Head of caudate nucleus (tissue), 42 donors: ENCODE data around the gene GOPC.

Source experiments
- DNase-seq, 42 donors: peaks; one replicate each; pipeline versions ENCODE4 v3.0.0 to v3.0.0-alpha.2; 2020 to 2021; ENCODE audit warnings: mixed read lengths in 7 of 42
- intact Hi-C: fragments of 100-400 bp; cut with DNase I; formaldehyde crosslinking; loops from one replicate; pipeline ENCODE4 v1.15.0; 2022

The GOPC gene

GRCh38 chr6:117600008-117600743 lies 2.1 kb downstream of the GOPC start:
- DNase-seq = no peak
- intact Hi-C loops = loop anchor here (10.0 kb wide), 3 partner anchors 45 to 255 kb away; no protein-coding TSS in a partner anchor

DNA sequence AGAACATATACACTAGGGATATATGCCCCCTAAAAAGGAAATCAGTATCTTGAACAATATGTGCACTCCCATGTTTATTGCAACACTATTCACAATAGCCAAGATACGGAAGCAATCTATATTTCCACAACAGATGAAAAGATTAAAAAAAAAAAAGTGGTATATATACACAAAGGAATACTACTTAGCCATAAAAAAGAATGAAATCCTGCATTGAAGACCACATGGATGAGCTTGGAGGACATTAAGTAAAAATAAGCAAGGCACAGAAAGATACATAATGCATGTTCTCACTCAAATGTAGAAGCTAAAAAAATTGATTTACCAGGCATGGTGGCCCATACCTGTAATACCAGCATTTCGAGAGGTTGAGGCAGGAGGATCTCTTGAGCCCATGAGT lies 4.6 kb downstream of the GOPC start:
- intact Hi-C loops = no loop called here
- no peak for DNase-seq

- intact Hi-C loops = no loop called here
- no peak for DNase-seq
These were observed 7.0 kb downstream of the GOPC start for GRCh38 chr6:117595099-117595923.

DNA sequence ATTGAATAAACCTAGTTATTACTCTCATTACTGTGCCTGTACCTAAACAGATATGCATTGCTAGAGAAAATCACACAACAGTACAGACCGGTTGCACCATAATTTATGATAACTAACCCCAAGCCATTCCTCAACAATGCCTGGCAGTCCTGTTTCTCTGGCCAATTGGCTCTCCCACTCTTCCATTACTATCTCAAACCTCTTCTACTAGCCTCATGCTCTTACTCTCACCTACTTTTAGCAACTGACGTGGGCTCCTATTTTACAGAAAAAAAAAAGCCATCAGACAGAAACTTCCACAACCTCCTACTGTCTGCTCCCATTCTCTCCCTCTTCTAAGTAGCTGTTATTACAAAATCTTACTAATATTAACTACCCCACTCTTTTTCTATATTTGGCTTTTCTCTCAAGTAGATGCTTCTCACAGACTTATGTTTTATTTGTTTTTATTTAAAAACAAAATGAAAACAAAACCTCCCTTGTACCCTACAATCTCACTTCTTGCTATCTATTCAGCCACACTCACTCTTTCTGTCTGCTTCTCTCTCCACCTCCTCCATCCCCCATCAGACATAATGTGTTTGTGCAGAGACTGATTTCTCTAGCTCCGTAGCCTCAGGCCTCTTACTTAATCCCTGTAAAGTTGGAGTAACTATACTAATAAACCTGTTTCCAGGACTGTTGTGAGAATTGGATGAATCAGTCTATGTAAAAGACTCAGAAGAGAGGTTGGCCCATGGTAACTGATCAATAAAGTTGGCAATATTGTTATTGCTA lies 9.1 kb downstream of the GOPC start:
- intact Hi-C loops = no loop called here

GRCh38 chr6:117591405-117591804 lies 10.9 kb downstream of the GOPC start:
- intact Hi-C loops = no loop called here
- DNase-seq = no peak

More for the DNA sequence above, 9.1 kb downstream of the GOPC start:
- peak in 1 of 42 donors; percentile 7 for DNase-seq

GRCh38 chr6:117590447-117590846 lies 11.9 kb downstream of the GOPC start:
- intact Hi-C loops = no loop called here
- no peak for DNase-seq

DNA sequence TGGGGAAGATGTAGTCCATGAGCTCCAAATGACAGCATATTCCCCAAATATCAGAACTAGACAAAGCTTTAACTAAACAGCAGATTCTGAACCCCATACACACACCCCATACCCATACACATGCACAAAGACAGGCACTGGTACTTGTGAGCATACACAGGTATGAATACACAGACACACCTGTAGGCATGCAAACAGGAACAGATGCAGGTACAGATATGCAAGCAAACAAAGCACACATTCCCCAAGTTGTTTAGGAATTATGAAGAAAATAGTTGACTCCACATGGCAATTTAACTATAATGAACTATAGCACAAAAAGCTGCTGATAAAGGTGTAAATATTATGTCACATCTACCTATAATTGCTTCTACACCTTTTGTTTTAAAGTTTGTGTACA lies 16.7 kb downstream of the GOPC start:
- intact Hi-C loops = no loop called here
- no peak for DNase-seq

GRCh38 chr6:117574198-117574597 lies 28.1 kb downstream of the GOPC start:
- DNase-seq = no peak
- intact Hi-C loops = no loop called here

DNA sequence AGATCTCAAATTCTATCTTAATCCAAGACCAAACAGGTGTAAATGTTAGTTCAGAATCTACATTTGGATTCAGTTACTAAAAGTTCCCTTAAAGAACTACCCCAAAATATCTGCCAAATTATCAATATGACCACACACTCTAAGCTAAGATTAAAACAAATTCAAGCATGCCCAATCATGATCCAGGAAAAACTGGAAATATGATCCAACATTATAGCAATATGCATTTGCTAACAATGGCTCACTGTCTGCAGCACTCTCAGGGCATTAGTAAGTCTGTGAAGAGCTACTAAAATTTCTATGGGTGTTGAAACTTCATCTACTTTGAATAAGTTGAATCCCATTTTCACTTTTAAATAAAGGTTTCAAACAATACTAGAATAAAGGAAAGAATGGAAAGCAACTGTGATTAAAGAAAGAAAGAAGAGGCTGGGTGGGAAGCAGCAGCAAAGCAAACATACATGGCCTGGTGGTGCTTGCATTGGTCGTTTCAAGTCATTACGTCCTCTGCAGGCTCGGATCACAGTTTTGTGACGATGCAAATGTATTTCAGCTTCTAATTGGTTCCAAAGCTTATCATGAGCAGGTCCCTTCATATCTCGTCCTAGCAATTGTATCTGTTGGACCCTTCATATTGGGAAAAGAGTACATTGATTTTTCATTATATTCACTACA lies 29.2 kb downstream of the GOPC start:
- no peak for DNase-seq
- intact Hi-C loops = no loop called here

GRCh38 chr6:117568831-117569410 lies 33.4 kb downstream of the GOPC start:
- intact Hi-C loops = no loop called here
- DNase-seq = no peak

GRCh38 chr6:117568247-117568646 lies 34.1 kb downstream of the GOPC start:
- intact Hi-C loops = no loop called here
- DNase-seq = no peak

GRCh38 chr6:117564681-117565080 lies 37.6 kb downstream of the GOPC start:
- no peak for DNase-seq
- intact Hi-C loops = no loop called here

- intact Hi-C loops = no loop called here
- no peak for DNase-seq
These were observed 41.2 kb downstream of the GOPC start for GRCh38 chr6:117561128-117561527.

DNA sequence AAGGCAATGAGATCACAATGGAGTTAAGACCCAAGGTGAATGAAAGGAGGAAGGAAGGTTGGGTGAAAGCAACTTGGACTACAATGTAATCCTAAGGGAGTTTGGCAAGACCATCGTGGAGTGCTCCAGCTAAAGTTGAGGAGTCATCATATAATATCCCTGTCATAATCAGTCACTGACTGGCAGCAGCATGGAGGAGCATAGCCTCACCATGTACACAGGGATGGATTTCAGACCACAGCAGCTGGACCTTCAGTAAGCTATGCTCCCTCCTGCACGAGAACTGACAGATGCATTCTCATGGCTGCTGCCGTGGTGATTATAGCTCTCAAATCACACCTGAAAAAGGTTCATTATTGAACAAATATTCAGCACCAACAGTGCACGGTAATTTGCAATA lies 43.0 kb downstream of the GOPC start:
- no peak for DNase-seq
- intact Hi-C loops = loop anchor here (5.0 to 10.0 kb wide), 3 partner anchors 46 to 112 kb away; partner anchors contain the start of genes DCBLD1 and GOPC

GRCh38 chr6:117558818-117559217 lies 43.5 kb downstream of the GOPC start:
- intact Hi-C loops = loop anchor here (5.0 to 10.0 kb wide), 3 partner anchors 46 to 112 kb away; partner anchors contain the start of genes DCBLD1 and GOPC
- DNase-seq = no peak

GRCh38 chr6:117557951-117558350 lies 44.4 kb downstream of the GOPC start:
- no peak for DNase-seq
- intact Hi-C loops = loop anchor here (5.0 to 10.0 kb wide), 3 partner anchors 47 to 111 kb away; partner anchors contain the start of genes DCBLD1 and GOPC

- intact Hi-C loops = loop anchor here (5.0 to 10.0 kb wide), 3 partner anchors 49 to 109 kb away; partner anchors contain the start of genes DCBLD1 and GOPC
These were observed 46.3 kb downstream of the GOPC start for GRCh38 chr6:117555882-117556498.

More at GRCh38 chr6:117555882-117556498, 46.3 kb downstream of the GOPC start:
- peak in 34 of 42 donors; percentile 29 to 89 (median 66) for DNase-seq
